CD4-positive, alpha-beta T cell (primary cell): ENCODE measurements around the gene UBA3. TPM values are rescaled to one million over a fixed set of nuclear protein-coding genes. Genes with fewer than 3 reads are reported as not detected.

ENCODE experiments used
- ATAC-seq: fragments of 200-7000 bp; cut with Tn5 transposase; one replicate; pipeline ENCODE4 v1.10.0; 2022; ENCODE audit warnings: mild to moderate bottlenecking; ENCODE audit not compliant: poor library complexity
- CTCF ChIA-PET: fragments of 350-600 bp; sonication (Branson Sonifier 250); formaldehyde crosslinking; loops from one replicate; lab custom pipeline; 2021; ENCODE audit warnings: antibody characterized with exemption, inconsistent platforms; lab: Charles Lee
- POLR2A ChIA-PET: fragments of 350-600 bp; sonication (Branson Sonifier 250); formaldehyde crosslinking; loops from one replicate; lab custom pipeline; 2021; ENCODE audit warnings: antibody characterized with exemption, inconsistent platforms; lab: Charles Lee
- DNase-seq, 14 experiments: peaks; one replicate each; pipeline ENCODE4 v3.0.0-alpha.2; 2013 to 2020; ENCODE audit warnings: mixed read lengths in 2 of 14
- H3K27ac ChIP-seq, 2 donors: one replicate each; pipeline versions ENCODE4 v1.5.1 to v1.7.0; 2013; ENCODE audit warnings: low read length in 2 of 2, low read depth in 1 of 2, mild to moderate bottlenecking in 1 of 2
- H3K27me3 ChIP-seq, 2 experiments: 1 replicate in 1 of 2; 2 replicates in 1 of 2; pipeline versions ENCODE4 v1.6.1 to v1.7.0; 2013; ENCODE audit warnings: low read length in 2 of 2, control low read depth in 1 of 2, mild to moderate bottlenecking in 1 of 2, moderate library complexity in 1 of 2; ENCODE audit not compliant: insufficient read depth in 2 of 2, control insufficient read depth in 1 of 2
- H3K36me3 ChIP-seq: one replicate; pipeline ENCODE4 v1.6.1; 2013; ENCODE audit warnings: low read length, control low read depth; ENCODE audit not compliant: insufficient read depth
- H3K4me1 ChIP-seq: one replicate; pipeline ENCODE4 v1.6.1; 2013; ENCODE audit warnings: low read length, control low read depth; ENCODE audit not compliant: insufficient read depth
- H3K4me3 ChIP-seq: one replicate; pipeline ENCODE4 v1.5.1; 2013; ENCODE audit warnings: mild to moderate bottlenecking, low read length, moderate library complexity
- H3K9me3 ChIP-seq, 2 experiments: 1 replicate in 1 of 2; 2 replicates in 1 of 2; pipeline versions ENCODE4 v1.6.1 to v1.7.0; 2013; ENCODE audit warnings: low read length in 2 of 2, mild to moderate bottlenecking in 2 of 2, control low read depth in 1 of 2, moderate library complexity in 1 of 2; ENCODE audit not compliant: control insufficient read depth in 1 of 2, insufficient read depth in 1 of 2
- H3K27ac Mint-ChIP-seq: one replicate; pipeline ENCODE4 v1.8.0; 2020; ENCODE audit warnings: mixed read lengths
- H3K27me3 Mint-ChIP-seq: one replicate; pipeline ENCODE4 v1.8.0; 2021; ENCODE audit warnings: mixed read lengths
- H3K36me3 Mint-ChIP-seq: one replicate; pipeline ENCODE4 v1.8.0; 2021; ENCODE audit warnings: low read depth, mixed read lengths
- H3K4me1 Mint-ChIP-seq: one replicate; pipeline ENCODE4 v1.8.0; 2021; ENCODE audit warnings: low read depth, mixed read lengths
- H3K4me3 Mint-ChIP-seq: one replicate; pipeline ENCODE4 v1.8.0; 2020; ENCODE audit warnings: mild to moderate bottlenecking, mixed read lengths
- H3K9me3 Mint-ChIP-seq: one replicate; pipeline ENCODE4 v1.8.0; 2020; ENCODE audit warnings: mixed read lengths
- intact Hi-C, 2 experiments: fragments of 100-400 bp; cut with DNase I in 1 of 2; cut with micrococcal nuclease in 1 of 2; formaldehyde crosslinking; loops; one replicate each; pipeline versions ENCODE4 v1.15.1 to v1.9.0; 2023 to 2025; cut with DNase I, micrococcal nuclease
- total RNA-seq, 174 experiments: library from RNA in 2 of 174; stranded (reverse) in 2 of 174; gene quantifications; one replicate each; pipeline ENCODE4 v1.2.3 and lab custom pipeline; 2021 to 2026
- TF ChIP-seq, protein P1 (sequence below): fragments of 200-600 bp; IDR thresholded peaks from one replicate; pipeline ENCODE4 v1.8.0; 2022; ENCODE audit warnings: antibody characterized with exemption, mild to moderate bottlenecking

Gene UBA3
- total RNA-seq, 2 experiments from 2014 or later: 33.4 to 43.9 TPM

DNA sequence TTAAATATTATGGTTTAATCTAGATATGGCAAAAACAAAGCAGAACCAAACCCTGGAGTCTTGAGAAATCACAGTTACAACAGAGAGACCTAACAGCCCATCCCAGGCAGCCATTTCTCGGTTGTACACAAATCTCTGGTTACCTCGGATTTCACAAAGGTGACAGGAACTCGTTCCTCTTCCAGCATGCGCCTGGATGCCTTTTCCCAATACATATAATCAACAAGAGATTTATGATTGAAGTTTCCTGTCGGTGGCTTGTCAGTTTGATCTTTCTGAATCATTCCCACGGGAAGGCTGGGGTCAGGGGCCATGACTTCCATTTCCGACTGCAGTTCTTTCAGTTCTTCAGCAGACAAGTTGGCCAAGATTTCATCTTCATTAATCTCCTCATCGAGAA, 41.8 kb upstream of the UBA3 start:
- POLR2A ChIA-PET: interaction anchor here (1.4 kb wide), 1 partner anchor 36 kb away, joined by 4 read pairs; no protein-coding TSS in a partner anchor
- Mint-ChIP-seq H3K4me1 (peaks cover 7% of the 10 kb centered on the region), H3K27me3 (no peaks in the 10 kb centered on the region), H3K9me3 (no peaks in the 10 kb centered on the region), H3K4me3 (no peak overlapping the region), H3K27ac (no peak overlapping the region), H3K36me3 (no peaks in the 10 kb centered on the region)
- H3K4me1 ChIP-seq: no peaks in the 10 kb centered on the region
- intact Hi-C loops: loop anchor here (1.0 kb wide), 1 partner anchor 184 kb away; no protein-coding TSS in a partner anchor
- CTCF ChIA-PET: interaction anchor here (1.0 to 1.7 kb wide), 5 partner anchors 18 to 184 kb away, joined by 3 to 10 read pairs (median 4); partner anchors contain the start of gene EOGT
- ATAC-seq: no peak
- no peaks in the 10 kb centered on the region for H3K9me3 ChIP-seq
- no peak for DNase-seq
- no peak overlapping the region for H3K27ac ChIP-seq
- H3K4me3 ChIP-seq: no peak overlapping the region
- no peaks in the 10 kb centered on the region for H3K27me3 ChIP-seq
- H3K36me3 ChIP-seq: no peaks in the 10 kb centered on the region
- TF ChIP-seq, protein P1, sequence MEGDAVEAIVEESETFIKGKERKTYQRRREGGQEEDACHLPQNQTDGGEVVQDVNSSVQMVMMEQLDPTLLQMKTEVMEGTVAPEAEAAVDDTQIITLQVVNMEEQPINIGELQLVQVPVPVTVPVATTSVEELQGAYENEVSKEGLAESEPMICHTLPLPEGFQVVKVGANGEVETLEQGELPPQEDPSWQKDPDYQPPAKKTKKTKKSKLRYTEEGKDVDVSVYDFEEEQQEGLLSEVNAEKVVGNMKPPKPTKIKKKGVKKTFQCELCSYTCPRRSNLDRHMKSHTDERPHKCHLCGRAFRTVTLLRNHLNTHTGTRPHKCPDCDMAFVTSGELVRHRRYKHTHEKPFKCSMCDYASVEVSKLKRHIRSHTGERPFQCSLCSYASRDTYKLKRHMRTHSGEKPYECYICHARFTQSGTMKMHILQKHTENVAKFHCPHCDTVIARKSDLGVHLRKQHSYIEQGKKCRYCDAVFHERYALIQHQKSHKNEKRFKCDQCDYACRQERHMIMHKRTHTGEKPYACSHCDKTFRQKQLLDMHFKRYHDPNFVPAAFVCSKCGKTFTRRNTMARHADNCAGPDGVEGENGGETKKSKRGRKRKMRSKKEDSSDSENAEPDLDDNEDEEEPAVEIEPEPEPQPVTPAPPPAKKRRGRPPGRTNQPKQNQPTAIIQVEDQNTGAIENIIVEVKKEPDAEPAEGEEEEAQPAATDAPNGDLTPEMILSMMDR: no peak

DNA sequence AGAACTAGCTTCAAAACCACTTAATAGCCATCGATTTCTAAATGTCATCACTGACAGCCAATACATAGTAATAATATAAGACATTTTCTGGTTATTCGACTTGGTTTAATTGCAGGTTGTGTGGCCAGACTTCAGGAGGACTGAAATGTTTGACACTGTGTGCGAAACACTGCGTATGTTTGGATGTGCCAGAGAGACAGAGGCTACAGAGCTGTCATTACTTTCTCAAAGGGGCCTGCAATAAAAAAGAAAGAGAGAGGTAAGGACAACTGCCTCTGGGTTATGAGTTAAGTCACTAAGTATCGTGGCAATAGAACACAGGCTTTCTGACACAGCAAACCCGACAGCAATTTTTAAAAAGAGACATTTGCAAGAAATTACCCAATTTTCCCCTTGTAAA, 41.3 kb upstream of the UBA3 start:
- Histone ChIP-seq H3K27me3 (no peaks in the 10 kb centered on the region), H3K4me3 (no peak overlapping the region), H3K9me3 (no peaks in the 10 kb centered on the region), H3K36me3 (no peaks in the 10 kb centered on the region), H3K27ac (no peak overlapping the region), H3K4me1 (no peaks in the 10 kb centered on the region)
- TF ChIP-seq, protein P1: no peak
- Mint-ChIP-seq H3K9me3 (no peaks in the 10 kb centered on the region), H3K4me3 (no peak overlapping the region), H3K4me1 (peaks cover 7% of the 10 kb centered on the region), H3K36me3 (no peaks in the 10 kb centered on the region), H3K27ac (no peak overlapping the region), H3K27me3 (no peaks in the 10 kb centered on the region)
- CTCF ChIA-PET: interaction anchor here (0.6 to 2.7 kb wide), 22 partner anchors 8 to 185 kb away, joined by 3 to 12 read pairs (median 4); partner anchors contain the start of genes EOGT and TMF1
- no peak for DNase-seq
- intact Hi-C loops: loop anchor here (1.0 kb wide), 1 partner anchor 185 kb away; no protein-coding TSS in a partner anchor
- POLR2A ChIA-PET: interaction anchor here (1.0 to 1.4 kb wide), 3 partner anchors 35 to 70 kb away, joined by 3 to 9 read pairs (median 4); partner anchors contain the start of gene TMF1
- ATAC-seq: no peak

DNA sequence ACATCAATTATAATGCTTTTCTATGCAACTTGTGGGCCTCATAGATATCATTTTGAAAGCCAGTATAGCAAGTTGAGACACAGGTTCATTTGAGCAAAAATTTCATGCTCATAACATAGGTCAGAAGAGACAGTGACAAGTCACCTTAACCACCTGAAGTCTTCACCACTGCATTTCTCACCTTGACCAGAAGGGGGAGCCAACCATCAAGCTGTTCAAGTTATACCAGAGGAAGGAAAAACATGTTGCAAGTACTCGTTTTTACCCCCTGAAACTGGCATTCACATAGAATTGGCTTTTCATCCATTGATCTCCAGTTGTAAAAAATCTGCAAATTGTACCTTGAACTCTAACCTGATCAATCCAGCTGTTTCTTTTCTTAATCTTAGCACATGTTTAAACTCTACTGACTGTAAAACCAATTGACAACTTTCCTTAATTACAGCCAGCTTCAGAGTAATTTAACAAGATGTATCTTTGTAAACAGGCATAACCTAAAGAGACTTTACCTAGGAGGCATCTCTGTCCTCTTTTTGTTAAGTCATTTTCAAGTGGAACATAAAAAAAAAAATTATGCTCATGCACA, 40.8 kb upstream of the UBA3 start:
- ATAC-seq: peak; percentile 94
- H3K27ac ChIP-seq: no peak overlapping the region

More for the DNA sequence above, 40.8 kb upstream of the UBA3 start:
- H3K4me1 ChIP-seq: no peaks in the 10 kb centered on the region
- H3K4me3 ChIP-seq: no peak overlapping the region
- no peaks in the 10 kb centered on the region for H3K9me3 Mint-ChIP-seq
- no peaks in the 10 kb centered on the region for H3K9me3 ChIP-seq
- ChIA-PET POLR2A (interaction anchor here (0.8 to 1.4 kb wide), 4 partner anchors 35 to 69 kb away, joined by 3 to 9 read pairs (median 4); partner anchors contain the start of gene TMF1), CTCF (interaction anchor here (0.6 to 2.7 kb wide), 22 partner anchors 8 to 185 kb away, joined by 3 to 12 read pairs (median 4); partner anchors contain the start of genes EOGT and TMF1)
- H3K36me3 Mint-ChIP-seq: no peaks in the 10 kb centered on the region
- peaks cover 7% of the 10 kb centered on the region for H3K4me1 Mint-ChIP-seq
- peak; percentile 61 to 90 (median 79) for DNase-seq
- H3K27me3 ChIP-seq: no peaks in the 10 kb centered on the region
- no peaks in the 10 kb centered on the region for H3K27me3 Mint-ChIP-seq
- no peaks in the 10 kb centered on the region for H3K36me3 ChIP-seq
- H3K4me3 Mint-ChIP-seq: no peak overlapping the region
- TF ChIP-seq, protein P1: peak; percentile 93
- intact Hi-C loops: loop anchor here (1.0 kb wide), 1 partner anchor 185 kb away; no protein-coding TSS in a partner anchor
- H3K27ac Mint-ChIP-seq: no peak overlapping the region
